VCaP (cell line): ENCODE measurements around the gene SECTM1.

Experiments
- H3K27ac ChIP-seq: fragments of 450-650 bp; 2 replicates; pipeline ENCODE4 v1.5.1; 2017
- TF ChIP-seq, protein P1 (sequence below): fragments of 450-650 bp; conservative IDR thresholded peaks from 2 replicates; pipeline ENCODE4 v1.5.1; 2017; ENCODE audit warnings: mild to moderate bottlenecking, moderate library complexity

The SECTM1 gene

DNA sequence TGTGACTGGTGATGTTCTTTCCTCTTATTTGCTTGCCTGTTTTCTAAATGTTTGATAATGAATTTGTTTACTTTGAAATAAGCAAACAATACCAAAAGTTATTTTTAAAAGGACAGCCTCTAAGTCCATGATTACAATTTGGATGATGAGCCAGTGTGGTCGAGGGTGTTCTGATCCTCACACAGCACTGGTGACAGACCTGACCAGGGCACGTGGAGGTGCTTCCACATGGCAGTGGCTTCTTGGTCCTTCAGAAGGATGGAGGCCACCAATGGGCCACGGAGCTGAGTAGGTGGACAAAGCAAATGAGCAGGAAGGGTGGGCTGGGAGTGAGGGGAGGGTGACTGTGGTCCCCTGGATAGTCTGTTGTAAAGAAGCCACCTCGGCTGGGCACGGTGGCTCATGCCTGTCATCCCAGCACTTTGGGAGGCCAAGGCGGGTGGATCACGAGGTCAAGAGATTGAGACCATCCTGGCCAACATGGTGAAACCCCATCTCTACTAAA lies 21.3 kb upstream of the SECTM1 start:
- TF ChIP-seq, protein P1, sequence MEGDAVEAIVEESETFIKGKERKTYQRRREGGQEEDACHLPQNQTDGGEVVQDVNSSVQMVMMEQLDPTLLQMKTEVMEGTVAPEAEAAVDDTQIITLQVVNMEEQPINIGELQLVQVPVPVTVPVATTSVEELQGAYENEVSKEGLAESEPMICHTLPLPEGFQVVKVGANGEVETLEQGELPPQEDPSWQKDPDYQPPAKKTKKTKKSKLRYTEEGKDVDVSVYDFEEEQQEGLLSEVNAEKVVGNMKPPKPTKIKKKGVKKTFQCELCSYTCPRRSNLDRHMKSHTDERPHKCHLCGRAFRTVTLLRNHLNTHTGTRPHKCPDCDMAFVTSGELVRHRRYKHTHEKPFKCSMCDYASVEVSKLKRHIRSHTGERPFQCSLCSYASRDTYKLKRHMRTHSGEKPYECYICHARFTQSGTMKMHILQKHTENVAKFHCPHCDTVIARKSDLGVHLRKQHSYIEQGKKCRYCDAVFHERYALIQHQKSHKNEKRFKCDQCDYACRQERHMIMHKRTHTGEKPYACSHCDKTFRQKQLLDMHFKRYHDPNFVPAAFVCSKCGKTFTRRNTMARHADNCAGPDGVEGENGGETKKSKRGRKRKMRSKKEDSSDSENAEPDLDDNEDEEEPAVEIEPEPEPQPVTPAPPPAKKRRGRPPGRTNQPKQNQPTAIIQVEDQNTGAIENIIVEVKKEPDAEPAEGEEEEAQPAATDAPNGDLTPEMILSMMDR = no peak
- H3K27ac ChIP-seq = peak overlapping the region; percentile 50

DNA sequence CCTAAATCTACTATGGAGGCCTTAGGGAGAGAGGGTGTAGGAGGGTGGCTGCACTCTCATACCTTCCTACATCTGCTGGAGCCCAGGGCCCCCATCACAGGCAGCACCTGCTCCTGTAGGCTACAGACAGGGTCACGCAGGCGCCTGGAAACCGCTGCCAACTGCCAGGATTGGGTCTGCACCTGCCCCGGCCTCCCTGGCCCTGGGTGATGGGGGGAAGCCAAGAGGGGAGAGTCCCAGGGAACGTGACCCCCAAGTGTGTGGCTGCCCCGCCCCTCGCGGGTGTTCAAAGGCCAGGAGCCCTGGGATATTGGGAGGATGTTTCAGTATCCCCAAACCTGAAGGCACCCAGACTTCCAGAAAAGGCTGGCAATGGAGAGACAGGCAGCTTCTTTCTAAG lies 19.9 kb upstream of the SECTM1 start:
- TF ChIP-seq, protein P1 = no peak
- H3K27ac ChIP-seq = no peak overlapping the region

DNA sequence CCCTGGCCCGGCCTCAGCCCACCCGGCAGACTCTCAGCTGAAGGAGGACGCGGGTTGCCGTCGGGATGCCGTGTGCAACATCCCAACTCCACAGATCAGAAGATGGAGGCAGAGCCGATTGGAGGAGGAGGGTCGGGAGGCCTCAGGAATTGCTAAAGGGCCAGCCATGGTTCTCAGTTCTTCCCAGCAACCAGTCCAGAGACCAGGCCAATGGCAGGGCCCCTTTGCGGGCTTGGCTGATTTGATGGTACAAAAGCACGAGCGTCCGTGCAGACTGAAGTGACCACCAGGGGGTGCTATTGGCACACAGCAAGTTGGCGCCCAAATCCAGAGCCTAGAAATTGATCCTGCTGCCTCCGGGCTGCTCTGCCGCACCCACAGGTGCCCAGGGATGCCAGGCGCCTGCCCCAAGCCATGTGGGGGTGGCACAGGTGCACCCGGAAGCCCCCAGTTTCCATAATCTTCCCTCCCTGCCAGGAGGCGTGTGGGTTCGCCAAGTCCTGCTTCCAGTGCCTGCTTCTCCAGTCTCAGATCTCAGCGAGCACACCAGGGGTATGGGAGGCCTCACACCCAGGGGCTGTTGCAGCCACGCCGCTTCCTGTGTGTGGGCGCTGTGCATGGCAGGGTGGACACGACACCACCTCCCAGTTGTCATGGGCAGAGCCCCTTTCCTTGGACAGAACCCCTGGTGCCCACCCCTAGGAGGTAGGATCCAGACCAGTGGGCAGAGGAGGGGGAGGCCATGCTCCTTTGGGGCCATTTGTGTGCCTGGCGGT lies 18.3 kb upstream of the SECTM1 start:
- TF ChIP-seq, protein P1 = peak; percentile 98
- H3K27ac ChIP-seq = peak overlapping the region; percentile 4; the same call in 1 of the 2 replicates

DNA sequence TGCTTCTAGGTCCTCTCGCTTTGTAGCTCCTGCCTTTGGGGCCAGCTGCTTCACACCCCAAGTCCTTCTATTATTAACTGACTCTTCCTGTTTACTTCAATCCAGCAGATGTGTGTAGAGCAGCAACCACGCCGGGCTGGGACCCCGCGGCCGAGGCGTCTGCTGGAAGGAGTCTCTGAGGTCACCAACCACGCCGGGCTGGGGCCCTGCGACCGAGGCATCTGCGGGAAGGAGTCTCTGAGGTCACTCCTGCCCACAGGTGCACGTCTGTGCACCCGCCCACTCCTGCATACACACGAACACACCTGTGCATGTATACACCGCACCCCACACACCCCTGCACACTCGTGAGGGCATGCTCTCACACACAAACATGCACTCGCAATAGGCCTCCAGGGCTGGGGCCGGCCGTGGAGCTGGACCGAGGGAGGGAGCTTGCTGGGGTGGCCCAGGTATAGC lies 17.7 kb upstream of the SECTM1 start:
- TF ChIP-seq, protein P1 = no peak
- H3K27ac ChIP-seq = peak overlapping the region; percentile 4; the same call in 1 of the 2 replicates

DNA sequence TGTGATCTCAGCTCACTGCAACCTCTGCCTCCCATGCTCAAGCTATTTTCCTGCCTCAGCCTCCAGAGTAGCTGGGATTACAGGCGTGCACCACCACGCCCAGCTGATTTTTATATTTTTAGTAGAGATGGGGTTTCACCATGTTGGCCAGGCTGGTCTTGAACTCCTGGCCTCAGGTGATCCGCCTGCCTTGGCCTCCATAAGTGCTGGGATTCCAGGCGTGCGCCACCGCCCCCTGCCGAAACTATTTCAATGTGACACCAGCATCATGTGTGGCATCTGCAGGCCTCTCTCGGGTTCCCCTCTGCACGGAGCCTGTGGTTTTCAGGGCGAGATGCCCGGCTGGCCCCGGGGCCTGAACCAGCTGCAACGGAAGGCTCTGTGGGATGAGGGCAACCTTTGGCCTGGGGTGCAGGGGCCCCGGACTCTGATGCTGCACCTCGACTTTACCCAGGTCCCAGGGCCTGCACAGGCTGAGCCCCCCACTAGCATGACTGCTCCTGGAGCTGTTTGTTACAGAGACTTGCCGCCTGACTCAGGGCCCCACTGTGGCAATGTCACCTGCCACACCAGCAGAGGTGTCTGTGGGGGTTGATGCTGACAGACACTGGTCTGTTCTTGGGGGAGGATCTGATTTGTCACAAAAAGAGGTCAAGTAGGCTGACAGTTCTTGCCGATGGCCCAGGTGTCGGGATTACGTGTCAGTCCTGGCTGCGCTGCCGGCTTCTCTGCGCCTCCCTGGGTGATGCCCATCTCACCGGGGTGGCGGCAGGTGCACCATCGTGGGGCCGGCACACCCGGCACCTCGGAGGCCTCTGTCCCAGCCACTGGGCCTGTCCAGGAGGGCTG lies 16.8 kb upstream of the SECTM1 start:
- TF ChIP-seq, protein P1 = no peak
- no peak overlapping the region for H3K27ac ChIP-seq

DNA sequence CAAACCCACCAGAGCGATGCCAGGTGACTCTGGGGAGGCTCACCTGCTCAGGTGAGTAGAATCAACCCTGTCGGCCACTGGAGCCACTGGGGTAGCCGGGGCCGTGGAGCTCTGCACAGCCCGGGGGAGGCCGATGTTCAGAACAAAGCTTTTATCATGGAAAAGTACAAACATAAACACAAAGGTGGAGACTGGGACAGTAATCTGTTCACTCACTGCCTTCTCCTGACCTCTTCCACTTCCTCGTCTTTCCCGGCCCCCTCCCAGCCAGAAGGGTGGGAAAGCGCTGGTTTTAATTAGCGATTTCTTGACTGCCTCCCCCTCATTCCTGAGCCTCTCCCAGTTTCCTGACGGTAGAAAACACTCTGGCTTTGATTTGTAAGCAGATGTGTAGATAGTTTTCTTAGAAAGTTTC lies 15.7 kb upstream of the SECTM1 start:
- no peak overlapping the region for H3K27ac ChIP-seq
- TF ChIP-seq, protein P1 = no peak

DNA sequence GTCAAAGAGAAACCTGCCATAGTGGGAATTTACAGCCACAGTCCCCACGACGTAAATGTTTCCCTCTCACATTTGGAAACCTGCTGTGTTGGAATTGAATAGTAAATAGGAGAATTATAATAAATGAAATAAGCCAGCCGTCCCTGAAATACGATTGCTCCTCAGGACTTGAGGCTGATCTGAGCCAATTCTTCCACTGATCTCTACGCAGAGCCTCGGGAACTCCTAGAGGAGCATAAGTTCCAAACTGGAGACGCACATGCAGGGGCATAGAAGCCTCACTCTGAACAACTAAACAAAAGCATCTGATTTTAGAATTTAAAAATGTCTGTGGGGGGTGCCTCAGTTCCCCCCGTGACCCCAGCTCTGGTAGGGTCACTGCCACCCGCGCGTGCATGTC lies 15.3 kb upstream of the SECTM1 start:
- no peak overlapping the region for H3K27ac ChIP-seq
- TF ChIP-seq, protein P1 = no peak
